SW 1271 (cell line): Measurements from ENCODE around the gene CR1.
"Not testable (repeated sequence)": the region's sequence is repeated elsewhere in the genome, so short reads cannot be mapped to it uniquely, and the experiment has no call there.

Experiments used
- DNase-seq, 2 experiments: peaks; one replicate each; lab custom pipeline; 2025; lab: John Stamatoyannopoulos, UW

The CR1 gene

DNA sequence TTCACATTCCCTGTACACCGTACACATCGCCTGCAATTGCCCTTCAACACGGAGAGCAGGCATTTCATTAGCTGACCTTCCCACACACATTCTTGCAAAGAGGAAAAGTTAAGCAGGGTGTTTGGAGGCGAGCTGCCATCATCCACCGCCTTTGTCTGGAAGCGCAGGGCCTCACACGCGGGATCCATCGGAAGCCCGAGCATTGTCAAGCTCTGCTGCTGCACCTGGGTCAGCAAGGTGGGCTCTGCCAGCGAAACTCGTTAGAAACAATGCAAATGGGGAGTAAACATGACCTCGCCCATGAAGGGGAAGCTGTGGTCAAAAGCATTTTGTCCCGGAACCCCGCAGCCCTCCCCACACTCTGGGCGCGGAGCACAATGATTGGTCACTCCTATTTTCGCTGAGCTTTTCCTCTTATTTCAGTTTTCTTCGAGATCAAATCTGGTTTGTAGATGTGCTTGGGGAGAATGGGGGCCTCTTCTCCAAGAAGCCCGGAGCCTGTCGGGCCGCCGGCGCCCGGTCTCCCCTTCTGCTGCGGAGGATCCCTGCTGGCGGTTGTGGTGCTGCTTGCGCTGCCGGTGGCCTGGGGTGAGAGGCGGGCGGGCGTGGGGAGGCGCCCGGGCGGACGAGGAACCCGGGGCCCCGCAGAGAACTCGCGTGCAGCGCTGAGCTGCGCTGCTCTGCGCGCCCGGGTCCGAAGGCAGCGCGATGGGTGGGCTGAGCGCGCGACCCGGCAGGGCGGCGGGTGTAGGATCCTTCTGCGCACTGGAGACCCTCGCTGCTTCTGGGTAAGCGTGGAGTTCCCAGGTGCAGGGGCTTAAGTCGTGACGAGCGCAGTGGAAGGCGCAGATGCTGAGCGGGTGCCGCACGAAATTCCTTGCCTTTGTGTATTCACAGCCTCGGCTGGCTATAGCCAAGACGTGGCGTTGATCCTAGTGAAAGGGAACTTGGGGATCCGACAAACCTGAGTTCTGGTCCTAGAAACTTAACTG lies at the start of gene CR1:
Gene CR1 (plus strand): TSS at position 357 of the 992 bp plus-strand sequence. CDS start 111 bp downstream, at position 468.
- DNase-seq, result no peak

DNA sequence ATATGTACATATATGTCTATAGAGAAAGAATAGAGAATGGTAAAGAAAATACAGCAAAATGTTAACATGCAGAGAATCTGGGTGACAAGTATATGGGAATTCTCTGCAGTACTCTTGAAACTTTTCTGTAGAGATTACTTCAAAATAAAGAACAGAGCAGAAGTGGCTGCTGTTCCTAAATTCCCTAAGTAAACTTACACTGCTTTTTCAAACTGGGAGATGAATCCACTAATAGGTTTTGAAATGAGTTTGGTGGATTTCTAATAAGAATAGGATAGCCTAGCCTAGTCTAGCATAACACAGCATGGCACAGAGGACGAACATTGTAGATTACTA lies 42.3 kb upstream of the CR1 start:
- DNase-seq, result no peak

DNA sequence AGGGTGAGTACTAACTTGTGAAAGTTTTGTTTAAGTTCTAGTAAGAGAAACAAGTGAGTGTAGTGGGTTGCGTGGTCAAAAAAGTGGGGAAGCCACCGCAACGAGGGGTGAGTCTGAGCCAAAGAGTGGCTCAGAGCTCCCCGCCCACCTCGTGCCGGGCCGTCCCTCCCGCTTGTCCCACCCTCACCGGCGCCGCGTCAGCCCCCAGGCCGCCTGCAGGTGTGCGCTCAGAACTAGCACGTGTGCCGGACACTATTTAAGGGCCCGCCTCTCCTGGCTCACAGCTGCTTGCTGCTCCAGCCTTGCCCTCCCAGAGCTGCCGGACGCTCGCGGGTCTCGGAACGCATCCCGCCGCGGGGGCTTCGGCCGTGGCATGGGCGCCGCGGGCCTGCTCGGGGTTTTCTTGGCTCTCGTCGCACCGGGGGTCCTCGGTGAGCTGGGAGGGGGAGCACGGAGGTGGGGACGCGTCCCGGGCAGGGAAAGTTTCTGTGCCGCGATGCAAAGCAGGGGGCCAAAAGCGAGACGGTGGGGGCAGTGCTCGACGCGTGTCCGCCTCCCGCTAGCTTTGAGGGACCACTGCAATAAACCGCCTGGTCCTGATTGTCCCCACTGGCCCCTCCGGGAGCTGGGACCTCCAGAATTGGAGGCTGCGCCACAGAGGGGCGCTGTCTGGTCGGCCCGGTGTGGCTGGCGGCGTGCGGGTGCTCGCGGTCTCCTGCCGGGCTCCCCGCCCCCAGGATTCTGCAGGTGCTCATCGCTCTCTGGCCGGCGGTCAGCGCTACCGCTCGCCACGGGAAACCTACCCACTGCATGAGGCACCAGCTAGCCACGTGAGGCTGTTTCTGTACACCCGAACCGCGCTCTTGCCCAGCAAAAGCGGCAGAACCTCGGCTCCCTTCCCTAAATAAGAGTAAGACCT lies 41.7 kb upstream of the CR1 start, which contains the start of gene CR2:
Gene CR2 (plus strand): TSS at position 283 of the 919 bp plus-strand sequence. CDS start 91 bp downstream, at position 374.
- DNase-seq, result no peak

DNA sequence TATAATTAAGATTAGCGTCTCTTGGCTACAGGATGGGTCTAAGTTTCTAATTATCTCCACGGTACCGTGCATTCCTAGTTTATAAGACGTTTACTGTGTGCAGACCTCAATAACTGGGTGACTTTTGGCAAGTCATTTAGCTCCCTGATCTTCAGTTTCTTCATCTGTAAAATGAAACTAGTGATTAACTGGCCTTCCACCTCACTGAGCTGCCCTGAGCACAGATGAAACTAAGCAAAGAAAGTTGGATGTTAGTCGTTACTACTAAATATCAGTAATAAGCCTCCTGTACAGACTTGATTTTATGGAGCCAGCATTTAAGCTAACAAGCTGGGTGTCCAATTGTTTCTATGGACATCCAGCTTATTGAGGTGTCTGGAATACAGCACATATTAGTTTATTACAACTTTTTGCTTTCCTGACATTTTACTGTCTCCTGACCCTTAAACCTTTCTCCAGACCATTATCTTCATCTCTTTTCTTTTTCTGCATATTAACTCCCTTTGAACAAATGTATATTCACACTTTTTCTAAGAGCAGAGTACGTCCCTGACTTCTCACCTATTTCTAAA lies 40.7 kb upstream of the CR1 start:
- no peak for DNase-seq

DNA sequence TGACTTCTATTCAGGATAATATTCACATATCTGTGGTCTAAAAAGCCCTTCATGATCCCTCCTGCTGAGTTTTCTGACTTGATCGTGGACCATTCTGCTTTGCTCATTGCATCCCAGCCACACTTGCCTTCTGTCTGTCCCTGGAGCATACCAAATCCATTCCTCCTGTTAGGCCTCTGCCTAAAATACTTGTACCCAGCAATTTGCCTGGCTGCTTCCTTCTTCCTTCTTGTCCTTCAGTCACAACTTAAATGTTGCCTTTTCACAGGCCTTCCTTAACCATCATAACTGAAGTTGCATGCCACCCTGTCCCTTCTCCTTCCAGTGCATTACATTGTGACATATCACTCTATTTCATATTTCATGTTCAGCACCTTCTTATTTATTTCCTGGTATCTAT lies 37.5 kb upstream of the CR1 start:
- DNase-seq, result no peak

DNA sequence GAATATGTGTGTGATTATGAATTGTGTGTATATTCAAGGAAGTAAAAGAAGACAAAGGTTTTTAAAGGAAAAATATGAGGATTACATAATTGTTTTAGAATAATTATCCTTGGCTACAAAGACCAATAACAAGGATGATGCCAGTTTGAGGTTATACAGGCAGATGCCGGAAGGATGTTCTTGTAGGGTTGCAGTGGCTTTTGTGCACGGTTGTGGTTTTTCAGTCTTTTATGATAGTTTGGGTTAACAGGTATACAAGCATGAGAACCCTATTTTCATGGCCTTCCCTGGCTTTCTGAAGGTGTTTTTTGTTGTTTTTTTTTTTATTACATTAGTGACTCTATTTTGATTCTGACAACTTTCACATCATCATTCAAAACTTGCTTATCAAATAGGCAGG lies 36.9 kb upstream of the CR1 start:
- DNase-seq, result no peak

DNA sequence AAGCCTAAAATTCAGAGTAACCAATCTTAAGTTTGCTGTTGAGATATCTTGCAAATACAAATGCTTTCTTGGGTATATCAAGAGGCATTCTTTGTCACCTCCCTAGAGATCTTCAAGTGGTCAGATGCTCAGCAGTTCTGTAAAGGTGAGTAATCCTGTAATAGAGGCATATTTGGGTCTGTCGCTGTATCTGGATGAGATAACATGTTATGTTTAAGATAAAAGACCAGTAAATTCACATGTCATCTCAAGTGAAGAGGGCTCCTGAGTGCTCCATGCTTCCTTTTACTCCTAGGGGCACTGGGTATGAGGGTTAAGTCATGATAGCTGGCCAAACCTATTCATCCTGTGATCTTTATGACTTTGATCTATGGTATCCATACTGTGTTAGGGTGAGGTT lies 34.3 kb upstream of the CR1 start:
- no peak for DNase-seq

DNA sequence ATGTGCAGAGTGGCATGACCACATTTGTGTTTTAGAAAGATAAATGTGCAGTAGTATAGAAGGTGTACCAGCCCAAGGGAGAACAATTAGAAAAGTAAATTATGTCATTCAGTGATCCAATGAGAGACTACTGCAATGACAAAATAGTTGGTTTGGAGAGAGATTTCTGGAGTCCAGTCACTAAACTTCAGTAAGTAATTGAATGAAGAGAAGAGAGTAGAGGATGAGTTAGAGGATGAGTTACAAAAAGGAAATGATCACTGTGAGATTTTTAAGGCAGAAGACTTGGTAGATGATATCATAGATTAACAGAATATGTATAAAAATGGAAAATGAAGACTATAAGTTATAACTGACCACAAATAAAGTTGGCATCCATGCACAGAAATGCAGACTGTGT lies 33.4 kb upstream of the CR1 start:
- no peak for DNase-seq

DNA sequence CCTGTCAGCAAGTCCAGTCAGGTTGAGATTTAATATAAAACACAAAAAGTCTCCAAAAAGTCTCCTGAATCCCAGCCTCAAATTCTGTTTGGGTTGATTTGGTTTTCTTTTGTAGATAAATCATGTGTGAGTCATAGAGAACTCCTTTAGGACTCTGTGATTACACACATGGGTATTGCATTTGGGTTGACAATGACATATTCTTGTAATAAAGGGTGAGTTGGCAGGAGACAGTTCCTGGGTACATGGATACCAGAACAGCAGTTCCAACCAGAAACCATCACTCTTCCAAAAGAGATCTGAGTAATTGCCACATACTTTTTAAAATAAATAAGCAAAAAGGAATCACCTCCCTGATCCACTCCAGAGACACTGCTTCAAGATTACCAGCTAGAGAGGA lies 32.9 kb upstream of the CR1 start:
- no peak for DNase-seq

DNA sequence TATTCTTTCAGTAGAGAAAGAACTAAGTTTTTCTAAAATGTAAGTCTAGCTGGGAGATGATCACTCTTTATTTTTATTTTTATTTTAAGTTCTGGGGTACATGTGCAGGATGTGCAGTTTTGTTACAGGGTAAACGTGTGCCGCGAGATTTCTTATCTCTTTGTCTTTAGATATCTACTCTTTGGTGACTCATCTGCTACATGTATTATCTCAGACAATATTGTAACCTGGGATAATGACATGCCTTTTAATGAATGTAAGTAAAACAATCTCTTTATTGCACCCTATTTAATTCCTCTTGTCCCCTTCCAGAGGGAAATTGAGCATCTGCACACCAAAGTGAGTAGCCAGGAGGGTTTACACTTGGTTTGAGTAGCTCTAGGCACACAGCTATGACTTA lies 32.4 kb upstream of the CR1 start:
- no peak for DNase-seq

DNA sequence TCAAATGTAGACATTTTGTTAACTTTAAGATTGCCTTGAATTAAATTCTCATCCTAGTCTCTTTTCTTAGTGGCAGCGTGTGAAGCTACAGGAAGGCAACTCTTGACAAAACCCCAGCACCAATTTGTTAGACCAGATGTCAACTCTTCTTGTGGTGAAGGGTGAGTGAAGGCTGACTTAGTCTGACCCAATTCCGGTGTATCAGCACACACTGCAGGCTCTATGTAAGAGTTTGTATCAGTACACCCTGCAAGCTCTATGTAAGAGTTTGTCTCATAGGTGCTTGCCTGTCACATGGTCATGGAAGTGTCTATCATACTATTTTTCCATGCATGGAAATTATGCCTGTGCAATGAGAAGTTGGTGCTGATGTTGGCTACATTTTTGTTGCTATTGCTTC lies 25.0 kb upstream of the CR1 start:
- DNase-seq, result no peak

DNA sequence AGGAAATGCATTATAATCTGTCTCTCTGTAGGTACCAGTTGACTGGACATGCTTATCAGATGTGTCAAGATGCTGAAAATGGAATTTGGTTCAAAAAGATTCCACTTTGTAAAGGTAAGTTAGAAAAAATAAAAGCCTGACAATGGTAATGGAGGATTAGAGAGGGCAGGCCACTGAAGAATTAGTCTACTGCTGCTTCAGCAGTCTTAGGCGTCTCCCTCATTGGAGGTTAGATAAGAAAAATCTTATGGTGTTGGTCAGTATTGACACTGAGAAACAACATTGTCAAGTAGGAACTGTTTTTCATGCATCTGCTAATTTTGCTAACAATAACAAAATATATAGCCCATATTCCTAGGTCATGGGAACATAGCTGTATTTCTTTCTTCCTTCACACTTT lies 21.7 kb upstream of the CR1 start:
- DNase-seq, result no peak

DNA sequence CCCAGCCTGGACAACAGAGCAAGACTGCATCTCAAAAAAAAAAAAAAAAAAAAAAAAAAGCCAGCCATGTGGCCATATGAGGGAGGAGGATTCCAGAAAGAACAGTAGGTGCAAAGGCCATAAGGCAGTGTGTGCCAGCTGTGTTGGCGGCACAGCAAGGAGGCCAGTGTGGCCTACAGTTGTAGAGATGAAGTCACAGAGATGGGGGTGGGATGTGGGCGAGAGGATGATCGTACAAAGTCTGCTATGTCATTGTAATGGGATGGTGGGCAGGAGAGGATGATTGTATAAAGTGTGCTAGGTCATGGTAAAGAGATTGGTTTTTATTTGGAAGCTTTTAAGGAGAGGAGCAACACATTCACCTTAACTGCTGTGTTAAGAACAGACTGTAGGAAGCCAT lies 9.8 kb upstream of the CR1 start:
- no peak for DNase-seq

DNA sequence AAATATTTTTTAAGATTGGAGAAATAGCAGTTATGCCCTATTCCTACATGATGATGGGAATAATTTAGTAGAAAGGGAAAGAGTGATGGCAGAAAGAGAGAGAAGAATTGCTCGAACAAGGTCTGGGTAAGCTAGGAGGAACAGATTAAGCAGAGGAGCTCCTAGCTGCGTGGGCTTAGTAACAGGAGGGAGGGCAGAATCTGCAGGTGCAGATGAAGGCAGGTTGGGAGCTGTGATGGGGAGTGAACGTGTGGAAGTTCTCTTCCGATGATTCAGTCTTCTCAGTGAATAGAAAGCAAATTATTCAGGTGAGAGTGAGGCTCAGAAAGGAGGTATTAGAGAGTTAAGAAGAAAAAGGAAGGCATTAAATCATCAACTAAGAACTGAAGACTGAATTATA lies 8.3 kb upstream of the CR1 start:
- DNase-seq, result no peak

DNA sequence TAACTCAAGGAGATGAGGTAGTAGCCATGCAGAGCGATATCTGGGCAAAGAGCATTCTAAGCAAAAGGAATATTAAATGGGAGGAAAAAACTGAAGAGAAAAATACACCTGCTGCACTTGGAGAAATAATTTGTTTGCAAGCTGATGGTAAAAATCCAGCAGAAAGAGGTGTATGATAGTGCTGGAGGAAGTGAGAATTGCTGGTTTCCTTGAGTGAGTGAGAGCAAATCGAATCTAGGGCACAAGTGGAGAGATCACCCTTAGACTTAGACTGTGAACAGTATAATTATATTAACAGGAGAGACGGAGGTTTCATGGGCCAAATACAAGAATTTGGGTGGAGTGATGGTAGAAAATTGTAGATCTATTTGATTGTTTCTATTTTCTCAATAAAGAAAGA lies 2.7 kb upstream of the CR1 start:
- no peak for DNase-seq

DNA sequence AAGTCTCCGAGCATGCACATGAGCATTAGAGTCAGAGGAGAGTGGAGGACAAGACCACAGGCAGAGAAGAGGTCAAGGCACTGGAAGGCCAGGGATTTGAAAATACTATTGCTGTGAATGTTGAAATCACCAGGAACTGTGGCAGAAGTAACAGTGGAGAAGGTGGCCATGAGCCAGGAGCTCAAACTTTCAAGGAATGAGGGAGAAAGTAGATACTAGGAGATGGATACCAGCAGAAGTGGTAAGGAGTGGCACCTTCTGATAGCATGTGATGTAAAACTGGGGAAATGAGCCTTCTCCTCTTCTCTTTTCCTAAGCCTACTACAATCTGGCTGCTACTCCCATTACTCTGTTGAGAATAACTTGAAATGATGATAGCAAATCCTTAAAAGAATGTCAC lies 1.8 kb upstream of the CR1 start:
- no peak for DNase-seq

DNA sequence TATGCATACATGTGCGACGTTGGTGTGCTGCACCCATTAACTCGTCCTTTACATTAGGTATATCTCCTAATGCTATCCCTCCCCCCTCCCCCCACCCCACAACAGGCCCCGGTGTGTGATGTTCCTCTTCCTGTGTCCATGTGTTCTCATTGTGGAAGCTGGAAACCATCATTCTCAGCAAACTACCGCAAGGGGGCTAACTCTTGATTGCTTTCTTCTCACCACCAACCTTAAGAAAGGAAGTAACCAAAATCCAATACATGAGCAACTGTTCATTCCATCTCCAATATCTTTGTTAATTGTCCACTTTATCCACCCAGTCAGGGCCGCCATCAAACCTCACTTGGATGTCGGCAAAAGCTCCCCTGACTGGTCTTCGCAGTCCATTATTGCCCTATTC lies 676 bp upstream of the CR1 start:
- not testable (repeated sequence) for DNase-seq

DNA sequence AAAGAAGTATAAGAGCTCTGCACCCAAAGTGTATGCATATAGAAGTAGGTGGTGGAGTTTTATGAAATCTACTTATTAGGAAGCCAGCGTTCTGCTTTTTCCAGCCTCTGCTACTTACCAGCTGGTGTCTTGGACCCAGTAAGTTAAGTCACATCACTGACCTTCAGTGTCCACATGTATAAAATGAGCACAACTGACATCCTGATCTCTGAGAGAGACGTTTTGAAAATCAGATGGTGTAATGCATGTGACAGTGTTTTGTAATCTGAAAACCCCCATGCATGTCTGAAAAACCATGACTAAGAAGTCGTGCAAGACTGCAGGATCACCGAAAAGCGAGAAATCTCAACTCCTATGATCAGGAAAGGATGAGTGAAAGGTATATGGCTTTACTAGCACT lies 2.0 kb downstream of the CR1 start:
- no peak for DNase-seq

DNA sequence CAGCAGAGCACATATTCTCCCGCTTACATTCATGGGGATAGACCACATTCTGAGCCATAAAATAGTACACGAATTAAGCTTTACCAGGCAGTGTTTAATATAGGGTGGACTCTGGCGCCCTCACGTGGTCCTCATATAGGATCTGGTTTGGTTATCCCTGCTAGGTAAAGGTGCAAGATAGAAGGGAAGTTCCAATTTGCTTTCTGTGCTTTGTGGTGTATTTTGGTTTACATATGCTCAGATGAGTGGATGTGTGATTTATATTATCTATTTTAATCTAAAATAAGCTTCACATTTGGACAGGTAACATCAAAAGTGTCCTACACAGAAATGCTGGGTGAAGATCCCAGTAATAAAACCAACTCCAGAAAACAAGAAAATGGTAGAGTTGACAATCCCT lies 3.6 kb downstream of the CR1 start:
- DNase-seq, result peak; percentile 4 to 46

DNA sequence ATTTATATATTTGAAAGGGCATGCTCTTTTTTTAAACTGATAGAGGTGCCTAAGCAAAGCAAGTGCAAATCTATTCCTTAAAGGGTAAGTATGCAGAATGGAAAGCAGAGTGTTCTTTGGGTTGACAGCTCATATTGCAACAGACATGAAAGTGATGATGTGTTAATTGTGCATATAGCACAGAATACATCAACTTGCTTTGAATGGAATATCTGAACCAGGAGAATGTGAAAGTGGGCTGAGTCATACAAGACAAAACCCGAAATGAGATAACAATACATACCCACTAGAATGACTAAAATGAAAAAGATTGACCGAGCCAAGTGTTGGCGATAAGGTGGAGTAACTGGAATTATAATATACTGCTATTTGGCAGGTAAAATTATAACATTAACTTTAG lies 4.3 kb downstream of the CR1 start:
- no peak for DNase-seq

DNA sequence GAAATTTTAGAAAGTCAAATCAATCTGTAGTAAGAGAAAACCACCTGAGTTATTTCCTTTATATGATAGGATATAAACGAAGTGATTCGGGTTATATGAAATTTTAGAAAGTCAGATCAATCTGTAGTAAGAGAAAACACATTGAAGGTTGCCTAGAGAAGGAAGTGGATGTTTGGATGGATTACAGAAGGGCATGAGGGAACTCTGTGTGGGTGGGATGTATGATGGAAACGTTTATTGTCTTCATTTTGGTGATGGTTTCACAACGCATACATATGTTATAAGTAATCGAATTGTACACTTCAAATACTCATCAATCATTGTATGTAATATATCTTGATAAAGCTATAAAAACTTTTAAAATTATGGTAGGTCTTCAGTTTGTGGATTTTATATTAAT lies 5.1 kb downstream of the CR1 start:
- no peak for DNase-seq

DNA sequence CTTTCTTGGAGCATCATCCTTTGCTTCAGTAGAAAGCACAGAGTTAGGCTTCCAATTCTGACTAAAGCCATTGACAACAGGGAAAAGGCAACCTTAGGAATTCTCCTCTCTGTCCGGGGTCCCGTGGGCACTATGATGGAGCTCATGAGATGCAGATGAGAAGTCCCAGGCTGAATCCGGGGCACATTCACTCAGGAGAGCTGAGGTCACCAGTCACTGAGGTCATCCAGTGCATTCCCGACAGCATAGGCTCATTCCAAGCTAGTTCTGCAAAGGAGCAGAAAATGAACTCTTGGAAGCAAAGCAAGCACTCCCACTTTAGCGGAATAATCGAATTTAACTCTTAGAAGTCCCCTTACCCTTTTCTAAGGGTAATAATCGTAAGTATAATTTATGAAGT lies 6.8 kb downstream of the CR1 start:
- no peak for DNase-seq

DNA sequence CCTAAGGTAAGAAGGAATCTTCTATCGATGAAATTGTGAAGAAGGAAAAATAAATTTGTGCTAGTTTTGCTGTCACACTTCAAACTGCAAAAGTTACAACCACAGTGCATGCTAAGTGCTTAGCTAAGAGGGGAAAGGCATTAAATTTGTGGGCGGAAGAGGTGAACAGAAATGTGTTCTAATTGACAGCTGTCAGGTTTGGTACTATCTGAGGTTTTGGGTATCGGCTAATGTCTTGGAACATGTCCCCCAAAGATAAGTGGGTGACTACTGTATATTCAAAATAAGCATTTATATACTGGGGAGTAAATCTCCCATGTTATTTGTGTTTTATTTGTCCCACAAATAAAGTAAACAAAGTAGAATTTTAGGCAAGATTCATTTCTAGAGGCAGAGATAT lies 8.0 kb downstream of the CR1 start:
- no peak for DNase-seq
